GM13976 (cell line): ENCODE results near the gene DUOXA2.
A peak's percentile ranks its signal among the peaks of the same experiment; 100 is the strongest.

Source experiments
- DNase-seq: peaks from one replicate; pipeline ENCODE4 v3.0.0; 2012; ENCODE audit warnings: low spot score
- in situ Hi-C: fragments of 300-500 bp; cut with MboI; formaldehyde crosslinking; loops from one replicate; pipeline ENCODE4 v1.12.0; 2022; ENCODE audit warnings: low sequenced_read_pairs, mixed read lengths, inconsistent platforms; ENCODE audit not compliant: unreplicated experiment
- TF ChIP-seq, protein P1 (sequence below): IDR thresholded peaks from 2 replicates; pipeline ENCODE4 v1.5.1; 2012; ENCODE audit warnings: borderline replicate concordance, mild to moderate bottlenecking; ENCODE audit not compliant: insufficient read depth; ENCODE audit errors: extremely low read depth, missing control alignments, control extremely low read depth

DUOXA2 gene

DNA sequence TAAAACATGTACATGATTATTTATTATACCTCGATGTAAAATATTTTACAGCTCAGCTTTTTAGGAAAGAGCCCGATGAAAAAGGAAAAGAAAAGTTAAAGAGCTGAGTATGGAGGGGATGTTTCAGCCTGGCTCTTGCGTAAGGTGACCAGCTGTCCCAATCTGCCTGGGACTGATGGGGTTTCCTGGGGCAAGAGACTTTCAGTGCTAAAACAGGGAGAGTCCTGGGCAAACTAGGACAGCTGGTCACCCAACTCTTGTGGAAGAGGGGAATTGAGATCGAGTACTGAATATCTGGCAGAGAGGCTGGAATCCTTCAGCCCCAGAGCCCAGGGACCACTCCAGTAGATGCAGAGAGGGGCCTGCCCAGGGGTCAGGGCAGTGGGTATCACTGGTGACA lies 21.1 kb upstream of the DUOXA2 start:
- TF ChIP-seq, protein P1, sequence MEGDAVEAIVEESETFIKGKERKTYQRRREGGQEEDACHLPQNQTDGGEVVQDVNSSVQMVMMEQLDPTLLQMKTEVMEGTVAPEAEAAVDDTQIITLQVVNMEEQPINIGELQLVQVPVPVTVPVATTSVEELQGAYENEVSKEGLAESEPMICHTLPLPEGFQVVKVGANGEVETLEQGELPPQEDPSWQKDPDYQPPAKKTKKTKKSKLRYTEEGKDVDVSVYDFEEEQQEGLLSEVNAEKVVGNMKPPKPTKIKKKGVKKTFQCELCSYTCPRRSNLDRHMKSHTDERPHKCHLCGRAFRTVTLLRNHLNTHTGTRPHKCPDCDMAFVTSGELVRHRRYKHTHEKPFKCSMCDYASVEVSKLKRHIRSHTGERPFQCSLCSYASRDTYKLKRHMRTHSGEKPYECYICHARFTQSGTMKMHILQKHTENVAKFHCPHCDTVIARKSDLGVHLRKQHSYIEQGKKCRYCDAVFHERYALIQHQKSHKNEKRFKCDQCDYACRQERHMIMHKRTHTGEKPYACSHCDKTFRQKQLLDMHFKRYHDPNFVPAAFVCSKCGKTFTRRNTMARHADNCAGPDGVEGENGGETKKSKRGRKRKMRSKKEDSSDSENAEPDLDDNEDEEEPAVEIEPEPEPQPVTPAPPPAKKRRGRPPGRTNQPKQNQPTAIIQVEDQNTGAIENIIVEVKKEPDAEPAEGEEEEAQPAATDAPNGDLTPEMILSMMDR = no peak
- in situ Hi-C loops = no loop called here
- no peak for DNase-seq

DNA sequence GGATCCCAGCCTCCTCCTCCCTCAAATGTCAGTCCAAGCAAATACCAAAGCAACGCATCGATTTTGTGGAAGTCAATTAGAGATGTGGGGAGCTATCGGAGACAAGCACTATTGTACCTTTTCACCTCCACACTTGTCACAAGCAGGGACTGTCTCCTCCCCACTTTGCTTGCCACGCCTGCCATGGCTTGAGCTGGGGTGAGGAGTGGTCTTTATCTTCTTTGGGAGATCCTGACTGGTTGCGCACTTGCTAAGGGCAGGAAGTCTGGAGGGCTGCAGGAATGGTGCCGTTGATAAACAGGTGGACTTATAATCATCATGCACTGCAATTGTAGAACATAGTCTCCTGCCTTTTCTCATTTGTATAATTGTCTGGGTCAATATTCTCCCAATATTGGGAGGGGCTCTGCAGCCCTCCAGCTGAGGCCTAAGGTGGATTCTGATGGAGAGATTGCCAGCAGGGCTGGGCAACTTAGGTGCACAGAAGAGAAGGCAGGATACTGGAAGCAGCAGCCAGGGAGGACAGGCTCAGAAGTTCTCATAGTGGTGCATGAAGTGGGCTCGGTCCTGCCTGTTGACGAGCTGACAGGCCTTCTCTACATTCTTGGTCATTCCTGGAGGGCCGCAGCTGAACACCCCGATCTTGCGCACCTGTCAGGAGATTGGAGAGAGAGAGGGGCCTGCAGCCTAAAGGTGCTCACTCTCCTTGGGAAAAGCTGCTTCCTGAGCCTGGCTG lies 20.3 kb upstream of the DUOXA2 start:
- TF ChIP-seq, protein P1 = no peak
- in situ Hi-C loops = no loop called here
- peak; percentile 16 for DNase-seq

DNA sequence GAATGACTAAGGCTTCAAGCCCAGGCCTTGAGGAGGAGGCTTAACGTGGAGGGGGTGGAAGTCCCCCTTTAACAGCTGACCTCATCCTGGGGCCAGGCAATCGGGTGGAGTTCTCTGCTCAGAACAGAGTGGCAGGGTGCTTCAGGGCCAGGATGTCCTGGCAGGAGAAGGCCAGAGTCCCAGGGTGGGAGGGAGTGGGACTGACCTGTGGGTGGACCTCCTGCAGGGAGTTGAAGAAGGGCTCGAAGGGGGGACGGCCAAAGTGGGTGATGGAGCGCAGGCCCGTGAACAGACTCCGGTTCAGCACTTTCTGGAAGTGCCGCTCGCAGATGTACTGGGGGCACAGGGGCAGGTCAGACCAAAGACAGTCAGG lies 19.8 kb upstream of the DUOXA2 start:
- DNase-seq = no peak
- TF ChIP-seq, protein P1 = no peak
- in situ Hi-C loops = no loop called here

DNA sequence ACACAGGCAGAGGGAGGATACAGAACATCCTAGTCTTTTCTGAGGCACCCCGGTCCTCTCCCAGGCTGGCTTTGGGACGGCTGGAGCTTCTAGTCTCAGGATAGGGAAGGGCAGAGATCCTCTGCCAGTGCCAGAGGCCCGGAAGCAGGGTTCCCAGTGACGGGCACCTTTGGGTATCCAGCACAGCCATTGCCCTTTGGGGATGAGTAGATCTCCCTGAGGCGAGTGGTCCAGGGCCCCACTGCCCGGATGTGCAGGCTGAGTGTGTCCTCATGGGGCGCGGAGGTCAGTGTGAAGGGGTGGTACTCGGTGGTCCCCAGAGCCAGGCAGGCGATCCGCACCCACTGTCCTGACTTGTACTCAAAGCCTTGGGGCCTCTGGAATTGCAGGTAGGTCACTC lies 18.5 kb upstream of the DUOXA2 start:
- TF ChIP-seq, protein P1 = no peak
- peak; percentile 8 for DNase-seq
- in situ Hi-C loops = no loop called here

DNA sequence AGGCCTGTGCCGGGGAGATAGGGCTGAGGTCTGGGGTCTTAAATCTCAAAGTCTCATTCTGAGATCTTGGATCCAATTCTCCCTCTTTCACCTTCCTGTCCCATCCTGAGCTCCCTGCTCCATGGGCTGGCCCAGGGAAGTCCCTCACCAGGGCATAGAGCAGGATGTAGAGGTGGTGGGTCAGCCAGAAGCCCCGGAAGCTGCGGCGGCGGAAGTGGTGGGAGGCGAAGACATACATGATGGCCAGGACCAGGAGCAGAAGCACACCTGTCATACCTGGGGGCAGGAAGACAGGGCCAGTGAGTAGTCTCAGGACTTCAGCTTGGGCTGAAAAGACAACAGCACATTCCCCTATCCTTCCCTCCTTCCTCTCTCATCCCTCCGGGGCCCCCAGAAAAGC lies 16.7 kb upstream of the DUOXA2 start:
- in situ Hi-C loops = no loop called here
- DNase-seq = no peak
- TF ChIP-seq, protein P1 = no peak

DNA sequence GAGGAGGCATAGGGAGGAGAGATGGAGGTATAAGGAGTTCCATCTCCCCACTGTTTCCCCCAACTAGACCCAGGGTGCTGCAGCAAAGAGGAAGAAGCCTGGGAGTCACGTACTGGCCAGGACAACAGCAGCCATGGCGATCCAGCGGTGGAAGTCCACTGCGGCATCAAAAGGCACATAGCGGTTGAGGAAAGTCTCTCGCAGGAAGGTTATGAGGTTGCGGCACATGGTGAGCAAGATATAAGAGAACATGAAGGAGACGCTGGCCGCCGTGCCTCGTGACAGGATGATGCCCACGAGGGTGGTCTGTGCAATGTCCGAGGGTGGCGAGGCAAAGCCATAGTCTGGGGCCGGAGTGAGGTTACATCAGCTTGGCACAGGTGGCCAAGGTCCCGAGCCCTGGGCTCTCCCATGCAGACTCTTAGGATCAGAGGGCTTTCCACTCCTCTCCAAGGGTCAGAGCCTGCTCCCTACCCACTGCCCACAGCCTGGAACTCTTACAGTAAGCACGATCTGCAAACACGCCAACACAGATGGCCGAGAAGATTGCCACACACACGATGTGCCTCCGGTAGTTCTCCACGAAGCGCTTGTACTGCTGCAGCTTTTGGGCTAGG lies 14.5 kb upstream of the DUOXA2 start:
- TF ChIP-seq, protein P1 = no peak
- in situ Hi-C loops = loop anchor here (25.0 kb wide), 1 partner anchor 137 kb away; the partner anchor contains the start of gene TERB2
- peak; percentile 14 for DNase-seq
